Superior temporal gyrus (tissue), 1 donor: ENCODE results near the gene OR52N2.

Experiments
- DNase-seq: peaks from one replicate; pipeline ENCODE4 v3.0.0-alpha.2; 2016; ENCODE audit errors: extremely low spot score

The OR52N2 gene

GRCh38 chr11:5808500-5809121 lies at the start of gene OR52N2:
OR52N2 (plus strand) TSS chr11:5808924; CDS start chr11:5820336, 11,412 bp downstream.
- peak; percentile 91 for DNase-seq

GRCh38 chr11:5767056-5767455 lies 41.7 kb upstream of the OR52N2 start:
- DNase-seq, result no peak

- DNase-seq, result no peak
Measured at GRCh38 chr11:5783255-5783654, 25.5 kb upstream of the OR52N2 start, which contains the start of gene OR52N5. OR52N5 (minus strand) TSS chr11:5783355; CDS start chr11:5778634, 4,721 bp downstream.

GRCh38 chr11:5791165-5791564 lies 17.6 kb upstream of the OR52N2 start, which contains the start of gene OR52N1:
OR52N1 (minus strand) TSS chr11:5791265; CDS start chr11:5788816, 2,449 bp downstream.
- DNase-seq, result no peak

GRCh38 chr11:5796541-5796940 lies 12.2 kb upstream of the OR52N2 start:
- DNase-seq, result no peak

- DNase-seq, result no peak
Measured at GRCh38 chr11:5803982-5804381, 4.7 kb upstream of the OR52N2 start.

- no peak for DNase-seq
Measured at GRCh38 chr11:5807580-5807979, 1.1 kb upstream of the OR52N2 start.

GRCh38 chr11:5809122-5809519 lies 397 bp downstream of the OR52N2 start:
- DNase-seq, result no peak

- no peak for DNase-seq
Measured at GRCh38 chr11:5809905-5810795, 1.4 kb downstream of the OR52N2 start.

- no peak for DNase-seq
Measured at GRCh38 chr11:5815534-5815933, 6.8 kb downstream of the OR52N2 start.

- no peak for DNase-seq
Measured at GRCh38 chr11:5818245-5818886, 9.6 kb downstream of the OR52N2 start.

GRCh38 chr11:5831196-5831829 lies 22.6 kb downstream of the OR52N2 start:
- DNase-seq, result no peak

GRCh38 chr11:5833446-5833845 lies 24.7 kb downstream of the OR52N2 start:
- DNase-seq, result no peak

GRCh38 chr11:5837695-5838094 lies 29.0 kb downstream of the OR52N2 start:
- DNase-seq, result no peak

GRCh38 chr11:5841797-5842196 lies 33.1 kb downstream of the OR52N2 start, which contains the start of gene OR52E6:
OR52E6 (minus strand) TSS chr11:5841897; CDS start chr11:5841897, 0 bp downstream.
- DNase-seq, result no peak

GRCh38 chr11:5846701-5847100 lies 38.0 kb downstream of the OR52N2 start:
- DNase-seq, result no peak

- DNase-seq, result no peak
Measured at GRCh38 chr11:5847711-5848110, 39.0 kb downstream of the OR52N2 start.

- DNase-seq, result no peak
Measured at GRCh38 chr11:5851002-5851401, 42.3 kb downstream of the OR52N2 start.

GRCh38 chr11:5857590-5857989 lies 48.9 kb downstream of the OR52N2 start, which contains the start of gene OR52E8:
OR52E8 (minus strand) TSS chr11:5857690; CDS start chr11:5857690, 0 bp downstream.
- DNase-seq, result no peak

GRCh38 chr11:5865826-5866225 lies 57.1 kb downstream of the OR52N2 start:
- DNase-seq, result no peak
